AG09309 (cell line): ENCODE measurements around the gene MECP2.

ENCODE experiments used
- DNase-seq: peaks from one replicate; pipeline ENCODE4 v3.0.0-alpha.2; 2010; ENCODE audit warnings: low read depth
- H3K4me3 ChIP-seq: 2 replicates; pipeline ENCODE4 v1.5.1; 2011; ENCODE audit warnings: mild to moderate bottlenecking, low read depth, low read length, moderate library complexity; ENCODE audit not compliant: control insufficient read depth
- TF ChIP-seq, protein P1 (sequence below): IDR thresholded peaks from 2 replicates; pipeline ENCODE4 v1.5.1; 2011; ENCODE audit warnings: mild to moderate bottlenecking, low read depth, low read length, inconsistent platforms; ENCODE audit not compliant: insufficient read depth, control insufficient read depth; ENCODE audit errors: missing control alignments

The MECP2 gene

GRCh38 chrX:154125391-154126040 lies 28.0 kb upstream of the MECP2 start:
- TF ChIP-seq, protein P1, sequence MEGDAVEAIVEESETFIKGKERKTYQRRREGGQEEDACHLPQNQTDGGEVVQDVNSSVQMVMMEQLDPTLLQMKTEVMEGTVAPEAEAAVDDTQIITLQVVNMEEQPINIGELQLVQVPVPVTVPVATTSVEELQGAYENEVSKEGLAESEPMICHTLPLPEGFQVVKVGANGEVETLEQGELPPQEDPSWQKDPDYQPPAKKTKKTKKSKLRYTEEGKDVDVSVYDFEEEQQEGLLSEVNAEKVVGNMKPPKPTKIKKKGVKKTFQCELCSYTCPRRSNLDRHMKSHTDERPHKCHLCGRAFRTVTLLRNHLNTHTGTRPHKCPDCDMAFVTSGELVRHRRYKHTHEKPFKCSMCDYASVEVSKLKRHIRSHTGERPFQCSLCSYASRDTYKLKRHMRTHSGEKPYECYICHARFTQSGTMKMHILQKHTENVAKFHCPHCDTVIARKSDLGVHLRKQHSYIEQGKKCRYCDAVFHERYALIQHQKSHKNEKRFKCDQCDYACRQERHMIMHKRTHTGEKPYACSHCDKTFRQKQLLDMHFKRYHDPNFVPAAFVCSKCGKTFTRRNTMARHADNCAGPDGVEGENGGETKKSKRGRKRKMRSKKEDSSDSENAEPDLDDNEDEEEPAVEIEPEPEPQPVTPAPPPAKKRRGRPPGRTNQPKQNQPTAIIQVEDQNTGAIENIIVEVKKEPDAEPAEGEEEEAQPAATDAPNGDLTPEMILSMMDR, result no peak
- no peak for DNase-seq
- H3K4me3 ChIP-seq, result no peak overlapping the region

DNA sequence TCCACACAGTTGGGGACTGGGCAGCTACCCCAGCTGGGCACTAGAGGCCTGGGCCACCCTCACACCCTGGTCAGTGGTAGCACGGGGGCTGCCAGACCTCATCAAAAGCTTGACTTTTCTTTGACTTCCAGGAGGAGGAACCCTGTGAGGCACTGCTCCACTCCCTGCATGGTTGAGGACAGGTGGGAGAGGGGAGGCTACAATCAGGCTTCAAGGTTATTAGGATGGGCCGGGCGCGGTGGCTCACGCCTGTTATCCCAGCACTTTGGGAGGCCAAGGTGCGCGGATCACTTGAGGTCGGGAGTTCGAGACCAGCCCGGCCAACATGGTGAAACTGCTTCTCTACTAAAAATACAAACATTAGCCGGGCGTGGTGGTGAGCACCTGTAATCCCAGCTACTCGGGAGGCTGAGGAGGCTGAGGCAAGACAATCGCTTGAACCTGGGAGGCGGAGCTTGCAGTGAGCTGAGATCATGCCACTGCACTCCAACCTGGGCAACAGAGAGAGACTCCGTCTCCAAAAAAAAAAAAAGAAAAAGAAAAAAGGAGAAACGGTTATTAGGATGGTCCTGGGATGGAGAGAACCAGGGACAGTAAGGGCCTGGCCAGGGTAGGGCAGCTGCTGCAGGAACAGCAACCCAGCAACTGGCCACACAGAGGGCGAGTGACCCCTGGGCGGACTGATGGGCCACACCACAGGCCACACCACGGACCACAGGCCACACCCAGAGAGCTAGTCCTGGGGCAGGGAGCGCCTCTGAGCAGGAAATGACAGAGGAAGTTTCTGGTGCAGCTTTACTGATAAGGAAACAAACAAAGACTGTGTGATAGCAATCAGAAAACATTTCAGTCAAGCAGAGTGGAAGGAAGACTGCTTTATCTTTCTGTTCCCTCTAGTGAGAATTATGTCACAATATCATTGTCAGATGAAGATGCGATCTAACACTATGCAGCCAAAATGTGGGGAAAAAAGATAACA lies 26.0 kb upstream of the MECP2 start:
- H3K4me3 ChIP-seq, result no peak overlapping the region
- TF ChIP-seq, protein P1, result no peak
- no peak for DNase-seq

DNA sequence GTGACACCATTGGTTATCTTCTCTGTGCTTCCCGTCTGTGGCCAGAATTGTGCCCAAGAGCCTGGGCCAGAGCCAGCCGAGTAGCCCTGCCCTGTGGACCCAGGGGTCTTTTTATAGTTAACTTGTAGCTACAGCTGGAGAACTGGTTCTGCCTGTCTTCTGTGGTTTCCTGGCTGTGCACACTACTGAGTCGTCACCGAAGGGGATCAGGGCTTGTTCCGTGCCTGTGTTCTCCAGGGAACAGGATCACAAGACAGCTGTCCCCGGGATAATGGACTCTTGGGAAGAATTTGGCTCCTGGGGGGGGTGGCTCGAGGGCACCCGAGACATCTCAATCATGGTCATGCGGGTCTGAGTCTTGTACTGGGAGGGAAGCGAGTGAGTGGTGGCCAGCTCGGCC lies 24.4 kb upstream of the MECP2 start:
- H3K4me3 ChIP-seq, result no peak overlapping the region
- TF ChIP-seq, protein P1, result no peak
- no peak for DNase-seq

DNA sequence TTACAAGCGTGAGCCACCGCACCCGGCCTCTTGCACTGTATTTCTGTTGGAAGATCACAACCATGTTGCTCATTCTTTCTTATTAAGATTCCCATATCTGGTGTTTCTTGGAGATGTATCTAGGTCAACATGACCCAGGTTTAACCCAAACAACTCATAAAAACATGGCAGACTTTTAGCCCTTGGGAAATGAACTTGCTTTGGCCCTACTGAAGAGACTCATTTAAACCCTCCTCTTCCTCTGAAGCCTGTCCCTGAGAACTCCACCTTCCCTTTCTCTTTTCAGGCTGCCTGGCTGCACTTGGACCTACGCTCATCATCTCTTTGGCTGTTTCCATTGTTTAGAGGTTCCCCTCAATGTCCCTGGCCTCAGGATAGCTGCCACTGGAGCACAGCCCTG lies 23.7 kb upstream of the MECP2 start:
- TF ChIP-seq, protein P1, result no peak

DNA sequence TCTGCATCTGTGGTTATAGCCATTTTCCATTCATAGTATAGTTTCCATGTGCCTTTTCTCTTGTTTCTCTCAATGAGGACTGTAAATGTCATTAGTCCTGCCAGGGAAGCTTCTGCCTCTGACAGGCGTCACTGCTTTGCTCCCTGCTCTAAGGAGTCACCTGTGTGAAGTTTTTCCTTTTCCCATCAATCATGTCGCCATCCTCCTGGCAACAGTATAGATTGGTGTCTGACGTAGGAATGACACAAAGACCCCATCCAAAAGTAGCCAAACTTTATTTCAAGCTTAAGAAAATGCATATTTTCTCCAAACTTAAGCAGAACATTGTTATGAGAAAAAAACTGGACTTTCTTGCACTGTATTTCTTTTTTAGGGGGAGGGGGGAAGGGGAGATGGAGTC lies 23.1 kb upstream of the MECP2 start:
- TF ChIP-seq, protein P1, result no peak
- DNase-seq, result no peak
- H3K4me3 ChIP-seq, result no peak overlapping the region

More for the DNA sequence above, 23.7 kb upstream of the MECP2 start:
- H3K4me3 ChIP-seq, result no peak overlapping the region
- DNase-seq, result no peak

DNA sequence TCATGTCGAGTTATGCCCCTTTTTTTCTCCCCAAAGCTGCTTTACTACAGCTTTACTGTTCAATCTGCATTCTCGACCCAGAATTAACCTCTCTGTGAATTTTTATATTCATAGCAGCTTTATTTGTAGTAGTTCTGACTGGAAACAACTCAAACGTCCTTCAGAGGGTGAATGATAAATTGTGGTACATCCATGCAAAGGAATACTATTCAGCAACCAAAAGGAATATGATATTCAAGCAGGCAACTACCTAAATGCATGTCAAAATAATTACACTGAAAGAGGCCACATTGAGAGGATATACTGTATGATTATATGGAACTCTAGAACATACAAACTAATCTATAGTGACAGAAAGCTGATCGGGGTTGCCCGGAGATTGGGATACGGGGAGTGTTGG lies 20.0 kb upstream of the MECP2 start:
- DNase-seq, result no peak
- no peak overlapping the region for H3K4me3 ChIP-seq
- TF ChIP-seq, protein P1, result no peak
